Parietal lobe (tissue), 1 donor: ENCODE data around the gene RPS6KL1. TPM values are rescaled to one million over a fixed set of nuclear protein-coding genes. Genes with fewer than 3 reads are reported as not detected.

ENCODE experiments used
- total RNA-seq: library from RNA; depleted of rRNA; stranded (reverse); fragments of >200 nt; gene quantifications from one replicate; pipeline ENCODE4 v1.2.3, GENCODE V29; 2014

RPS6KL1 gene, protein sequence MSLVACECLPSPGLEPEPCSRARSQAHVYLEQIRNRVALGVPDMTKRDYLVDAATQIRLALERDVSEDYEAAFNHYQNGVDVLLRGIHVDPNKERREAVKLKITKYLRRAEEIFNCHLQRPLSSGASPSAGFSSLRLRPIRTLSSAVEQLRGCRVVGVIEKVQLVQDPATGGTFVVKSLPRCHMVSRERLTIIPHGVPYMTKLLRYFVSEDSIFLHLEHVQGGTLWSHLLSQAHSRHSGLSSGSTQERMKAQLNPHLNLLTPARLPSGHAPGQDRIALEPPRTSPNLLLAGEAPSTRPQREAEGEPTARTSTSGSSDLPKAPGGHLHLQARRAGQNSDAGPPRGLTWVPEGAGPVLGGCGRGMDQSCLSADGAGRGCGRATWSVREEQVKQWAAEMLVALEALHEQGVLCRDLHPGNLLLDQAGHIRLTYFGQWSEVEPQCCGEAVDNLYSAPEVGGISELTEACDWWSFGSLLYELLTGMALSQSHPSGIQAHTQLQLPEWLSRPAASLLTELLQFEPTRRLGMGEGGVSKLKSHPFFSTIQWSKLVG
- 47.0 TPM for total RNA-seq

DNA sequence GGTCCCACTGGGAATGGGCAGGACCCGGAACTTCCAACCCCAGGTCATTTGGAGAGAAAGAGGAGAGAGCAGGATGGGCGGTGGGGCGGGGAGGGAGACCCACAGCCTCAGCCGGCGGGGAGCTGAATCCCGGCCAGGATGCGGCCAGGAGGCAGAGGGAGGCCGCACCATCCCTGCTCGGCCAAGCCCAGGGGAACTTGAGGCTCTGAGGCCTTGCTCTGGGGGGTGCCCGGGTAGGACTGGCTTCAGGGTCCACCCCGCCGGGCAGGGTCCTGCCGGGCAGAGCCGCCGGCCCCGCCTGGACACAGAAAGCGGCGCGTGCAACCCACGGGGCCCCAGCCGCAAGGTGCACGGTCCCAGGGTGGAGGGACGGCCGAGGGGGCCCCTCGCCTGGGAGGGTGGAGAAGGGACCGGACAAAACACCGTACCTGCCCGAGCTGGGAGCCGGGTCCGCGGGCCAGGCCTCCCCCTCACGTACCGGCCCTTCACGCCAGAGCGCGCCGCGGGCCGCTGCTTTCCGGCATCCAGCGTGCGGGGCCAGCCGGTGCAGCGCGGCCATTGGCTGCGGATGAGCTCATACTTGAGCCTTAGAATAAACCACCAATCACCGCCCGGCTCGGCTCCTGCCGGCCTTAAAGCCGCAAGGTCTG is at the start of gene RPS6KL1:
TSS of gene RPS6KL1 (minus strand) at position 509 of the 650 bp plus-strand sequence. CDS start 1,719 bp downstream, outside the sequence.

DNA sequence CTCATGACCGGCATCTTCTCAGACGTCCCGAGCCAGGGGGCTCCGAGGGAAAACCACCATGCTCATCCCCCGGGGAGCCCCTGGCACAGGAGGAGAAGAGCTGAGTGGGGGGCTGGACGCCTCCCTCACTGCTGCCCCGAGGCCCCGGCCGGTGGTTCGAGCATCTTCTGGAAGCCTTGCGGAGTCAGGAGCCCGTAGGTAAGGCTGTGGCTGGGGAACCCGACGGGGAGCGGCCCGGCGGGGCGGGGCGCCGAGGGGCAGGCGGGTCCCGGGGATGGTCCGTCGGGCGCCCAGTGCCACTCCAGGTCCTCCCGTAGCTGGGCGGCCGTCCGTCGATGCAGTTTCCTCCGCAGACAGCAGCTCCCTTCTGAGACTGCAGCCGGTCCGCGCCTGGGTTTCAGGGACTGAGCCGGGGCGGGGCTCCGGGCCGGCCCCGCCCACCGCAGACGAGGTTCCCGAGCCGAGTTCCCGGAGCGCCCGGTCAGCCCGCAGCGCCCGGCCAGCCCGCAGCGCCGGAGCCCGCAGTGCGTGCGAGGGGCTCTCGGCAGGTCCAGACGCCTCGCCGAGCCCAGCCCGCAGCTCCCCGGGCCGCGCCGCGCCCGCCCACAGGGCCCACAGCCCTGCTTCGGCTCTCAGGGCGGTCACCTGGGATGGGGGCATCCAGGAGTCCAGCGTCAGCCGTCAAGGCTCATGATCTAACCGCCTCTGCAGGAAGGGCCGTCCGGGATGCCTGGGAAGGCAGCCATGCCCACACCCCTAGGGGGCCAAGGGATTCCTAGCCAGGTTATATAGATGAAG is 32.4 kb upstream of the RPS6KL1 start, which contains the start of gene PGF:
TSS of gene PGF (minus strand) at position 369 of the 798 bp plus-strand sequence. CDS start at position 14, 355 bp downstream.

DNA sequence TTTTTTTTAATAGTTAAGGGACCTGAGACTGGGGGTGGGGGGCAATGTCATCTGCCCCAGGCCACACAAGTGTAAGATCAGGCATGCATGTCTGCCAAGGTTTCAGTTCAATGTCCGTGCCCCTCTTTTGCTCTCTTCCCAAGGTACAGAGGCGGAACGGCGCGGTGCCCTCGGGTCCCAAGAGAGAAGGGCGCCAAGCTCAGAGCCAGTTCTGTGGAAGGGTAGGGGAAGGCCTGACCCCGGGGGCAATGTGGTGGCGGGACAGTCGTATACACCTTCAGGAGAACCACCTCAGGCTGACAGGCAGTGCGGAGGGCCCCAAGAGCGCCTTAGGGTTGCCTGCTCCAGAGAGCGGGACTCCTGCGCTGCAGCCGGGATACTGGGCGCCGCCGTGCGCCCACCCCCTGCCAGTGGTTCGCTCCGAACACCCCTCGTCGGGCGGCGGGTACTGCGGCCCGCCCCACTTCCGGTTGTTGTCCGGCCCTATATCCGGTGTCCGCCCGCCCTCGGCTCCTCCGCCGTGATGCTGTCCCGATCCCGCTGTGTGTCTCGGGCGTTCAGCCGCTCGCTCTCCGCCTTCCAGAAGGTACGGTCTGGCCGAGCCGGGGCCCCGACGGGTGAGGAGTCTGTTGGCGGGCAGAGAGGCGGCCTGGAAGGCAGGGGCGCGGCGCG is 41.5 kb downstream of the RPS6KL1 start, which contains the start of gene DLST:
TSS of gene DLST (plus strand) at position 486 of the 672 bp plus-strand sequence. CDS start at position 524, 38 bp downstream.

DNA sequence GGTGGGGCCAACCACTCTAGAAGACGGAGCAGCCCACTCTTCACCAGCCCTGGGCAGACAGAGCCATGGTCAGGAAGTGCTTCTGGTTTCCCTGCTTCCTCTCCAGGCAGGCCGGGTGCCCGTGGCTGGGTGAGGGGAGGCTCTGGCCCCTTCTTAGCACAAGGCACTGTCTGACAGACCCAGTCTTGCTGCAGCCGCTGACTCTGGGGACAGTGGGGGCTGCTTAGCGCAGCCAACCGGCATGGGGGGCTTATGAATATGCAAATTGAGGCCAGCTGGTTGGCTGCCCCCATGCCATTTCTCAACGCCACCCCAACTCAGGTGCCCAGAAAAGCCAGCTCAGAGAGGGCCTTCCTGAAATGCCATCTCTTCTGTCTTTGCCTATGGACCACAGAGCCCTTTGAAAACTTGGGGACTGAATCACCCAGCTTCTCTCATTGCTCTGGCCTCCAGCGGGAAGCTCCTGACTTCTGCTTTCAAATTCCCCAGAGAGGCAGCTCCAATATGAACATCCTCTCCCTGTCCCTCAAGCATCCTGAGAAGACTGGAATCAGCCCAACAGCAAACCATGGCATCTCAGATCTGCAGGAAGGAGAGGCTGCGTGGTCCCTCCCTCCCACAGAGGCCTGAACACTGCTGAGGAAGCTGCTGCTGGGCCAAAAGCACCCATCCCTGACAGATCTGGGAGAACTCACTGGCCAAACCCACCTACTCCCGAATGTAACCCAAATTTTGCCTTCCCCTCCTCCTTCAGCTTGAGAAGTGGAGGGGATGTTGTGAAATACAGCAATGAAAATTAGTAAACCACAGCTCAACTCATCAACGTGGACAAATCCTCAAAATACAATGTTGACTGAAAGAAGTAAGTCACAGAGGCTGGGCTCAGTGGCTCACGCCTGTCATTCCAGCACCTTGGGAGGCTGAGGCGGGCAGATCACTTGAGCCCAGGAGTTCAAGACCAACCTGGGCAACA is 46.8 kb downstream of the RPS6KL1 start, which contains the start of gene PROX2:
TSS of gene PROX2 (minus strand) at position 205 of the 973 bp plus-strand sequence. CDS start 12,311 bp downstream, outside the sequence.

Other genes with a start within 250 kb of the RPS6KL1 start
- gene AREL1, start 210.2 kb downstream of the RPS6KL1 start, total RNA-seq: 70.1 TPM
- gene FCF1, start 210.1 kb downstream of the RPS6KL1 start, total RNA-seq: 21.0 TPM
- 231 TPM for gene YLPM1, start 159.9 kb downstream of the RPS6KL1 start, total RNA-seq
- not detected for gene PROX2, start 47.1 kb downstream of the RPS6KL1 start, total RNA-seq
- gene DLST, start 41.3 kb downstream of the RPS6KL1 start, total RNA-seq: 64.5 TPM
- 0.94 TPM for gene PGF, start 32.3 kb upstream of the RPS6KL1 start, total RNA-seq
- gene EIF2B2, start 79.7 kb upstream of the RPS6KL1 start, total RNA-seq: 37.6 TPM
- gene MLH3, start 128.2 kb upstream of the RPS6KL1 start, total RNA-seq: 67.9 TPM
- 42.6 TPM for gene ACYP1, start 140.8 kb upstream of the RPS6KL1 start, total RNA-seq
- 2.8 TPM for gene ZC2HC1C, start 146.4 kb upstream of the RPS6KL1 start, total RNA-seq
- 49.5 TPM for gene NEK9, start 203.8 kb upstream of the RPS6KL1 start, total RNA-seq